HCT116 (cell line): Measurements from ENCODE around the gene SNTG2. TPM values are rescaled to one million over a fixed set of nuclear protein-coding genes. Genes with fewer than 3 reads are reported as not detected.

Experiments
- ATAC-seq: fragments of 200-7000 bp; cut with Tn5 transposase; 2 replicates; pipeline ENCODE4 v1.9.1; 2020; ENCODE audit warnings: mild to moderate bottlenecking, moderate library complexity
- BruUV-seq: library from RNA; stranded (reverse); fragments of 400-500 nt; replicated peaks from 2 replicates; lab custom pipeline; 2021; lab: Mats Ljungman, UMichigan
- CTCF ChIA-PET: fragments of 300-600 bp; sonication (Branson Sonifier 250); formaldehyde crosslinking; loops from one replicate; lab custom pipeline; 2021; ENCODE audit warnings: antibody characterized with exemption; lab: Charles Lee
- POLR2A ChIA-PET: fragments of 300-600, 350-600 bp; sonication (Branson Sonifier 250); formaldehyde crosslinking; loops from one replicate; lab custom pipeline; 2021; ENCODE audit warnings: antibody characterized with exemption; lab: Charles Lee
- RAD21 ChIA-PET, 2 experiments: fragments of 300-600 bp; sonication (Branson Sonifier 250); formaldehyde crosslinking; loops; one replicate each; lab custom pipeline; 2023; ENCODE audit warnings: low total read pairs in 2 of 2; ENCODE audit not compliant: uncharacterized antibody in 2 of 2, unreplicated experiment in 2 of 2, low non-redundant PET in 1 of 2; lab: Charles Lee
- DNase-seq: peaks from one replicate; pipeline ENCODE4 v3.0.0-alpha.2; 2010; ENCODE audit warnings: low read depth, low spot score
- H2AFZ ChIP-seq: fragments of 200-600 bp; shearing (Covaris generic), sonication (generic); 2 replicates; pipeline ENCODE4 v1.6.1; 2017; ENCODE audit warnings: low read depth, mixed run types, mixed read lengths, antibody characterized with exemption, low read length; ENCODE audit not compliant: poor library complexity, severe bottlenecking
- H3K27ac ChIP-seq: 2 replicates; pipeline ENCODE4 v1.5.1; 2012; ENCODE audit warnings: low read depth, low read length
- H3K27me3 ChIP-seq: fragments of 200-600 bp; sonication (generic); 2 replicates; pipeline ENCODE4 v1.6.1; 2016; ENCODE audit warnings: mixed run types, low read length, mixed read lengths; ENCODE audit not compliant: insufficient read depth
- H3K36me3 ChIP-seq, 2 experiments: fragments of 200-500 bp in 1 of 2; fragments of 200-600 bp in 1 of 2; sonication (Bioruptor generic) in 1 of 2; sonication (generic) in 1 of 2; 2 replicates each; pipeline versions ENCODE4 v1.5.1 to v1.6.1; 2014 to 2016; ENCODE audit warnings: low read length in 2 of 2, inconsistent platforms in 1 of 2, mixed read lengths in 1 of 2, mixed run types in 1 of 2; ENCODE audit not compliant: insufficient read depth in 2 of 2, control insufficient read depth in 1 of 2
- H3K4me1 ChIP-seq, 2 experiments: fragments of 200-600 bp in 1 of 2; sonication (generic) in 1 of 2; 2 replicates each; pipeline versions ENCODE4 v1.5.1 to v1.6.1; 2012 to 2017; ENCODE audit warnings: low read length in 2 of 2, inconsistent platforms in 1 of 2, mild to moderate bottlenecking in 1 of 2, mixed read lengths in 1 of 2, mixed run types in 1 of 2, moderate library complexity in 1 of 2; ENCODE audit not compliant: insufficient read depth in 2 of 2, control insufficient read depth in 1 of 2
- H3K4me2 ChIP-seq: fragments of 200-600 bp; sonication (generic); 2 replicates; pipeline ENCODE4 v1.6.1; 2017; ENCODE audit warnings: mixed run types, low read length, mixed read lengths
- H3K4me3 ChIP-seq, 2 experiments: fragments of 200-600 bp in 1 of 2; sonication (generic) in 1 of 2; replicated peaks in 1 of 2; 2 replicates each; pipeline ENCODE4 v1.5.1; 2011 to 2016; ENCODE audit warnings: low read length in 2 of 2, control low read depth in 1 of 2, low read depth in 1 of 2, mild to moderate bottlenecking in 1 of 2, mixed read lengths in 1 of 2, mixed run types in 1 of 2
- H3K79me2 ChIP-seq: fragments of 200-600 bp; sonication (generic); 2 replicates; pipeline ENCODE4 v1.6.1; 2017; ENCODE audit warnings: mild to moderate bottlenecking, mixed run types, low read length, moderate library complexity, mixed read lengths; ENCODE audit not compliant: insufficient read depth
- H3K9ac ChIP-seq: fragments of 200-600 bp; sonication (generic); 2 replicates; pipeline ENCODE4 v1.6.1; 2016; ENCODE audit warnings: low read length, mixed read lengths
- H3K9me2 ChIP-seq: fragments of 200-600 bp; sonication (generic), shearing (Covaris generic); 2 replicates; pipeline ENCODE4 v1.6.1; 2017; ENCODE audit warnings: mixed run types, mild to moderate bottlenecking, moderate library complexity; ENCODE audit not compliant: insufficient read depth
- H3K9me3 ChIP-seq, 2 experiments: fragments of 200-500 bp in 1 of 2; fragments of 200-600 bp in 1 of 2; sonication (Bioruptor generic) in 1 of 2; sonication (generic) in 1 of 2; 2 replicates each; pipeline ENCODE4 v1.6.1; 2014 to 2017; ENCODE audit warnings: low read length in 2 of 2, mixed read lengths in 2 of 2, inconsistent platforms in 1 of 2, low read depth in 1 of 2, mild to moderate bottlenecking in 1 of 2, mixed run types in 1 of 2, moderate library complexity in 1 of 2; ENCODE audit not compliant: control insufficient read depth in 1 of 2, insufficient read depth in 1 of 2
- H4K20me1 ChIP-seq: fragments of 200-600 bp; sonication (generic), shearing (Covaris generic); 2 replicates; pipeline ENCODE4 v1.6.1; 2017; ENCODE audit warnings: mixed run types, mild to moderate bottlenecking, moderate library complexity; ENCODE audit not compliant: insufficient read depth
- POLR2AphosphoS5 ChIP-seq: IDR thresholded peaks from 2 replicates; pipeline ENCODE4 v1.6.1; 2011; ENCODE audit warnings: mild to moderate bottlenecking, low read depth, low read length, moderate library complexity
- YY1 ChIP-seq: IDR thresholded peaks from 2 replicates; pipeline ENCODE4 v1.6.1; 2011; ENCODE audit warnings: low read length, low read depth, moderate library complexity, mild to moderate bottlenecking; ENCODE audit not compliant: insufficient replicate concordance; ENCODE audit errors: extremely low read depth
- intact Hi-C: fragments of 100-400 bp; cut with micrococcal nuclease; formaldehyde crosslinking; loops from 2 replicates; pipeline ENCODE4 v1.10.0; 2022
- total RNA-seq: library from RNA; stranded (reverse); gene quantifications from one replicate; pipeline ENCODE4 v1.2.1, GENCODE V29; 2021; ENCODE audit not compliant: unreplicated experiment

SNTG2 gene
- total RNA-seq, 1 experiment from 2014 or later = not detected

- no peak for ATAC-seq
- RAD21 ChIA-PET = interaction anchor here in 1 of 2 experiments (0.7 kb wide), 1 partner anchor 76 kb away, joined by 6 read pairs; no protein-coding TSS in a partner anchor
- no peaks in the 10 kb centered on the region for H3K4me1 ChIP-seq
- no peaks in the 10 kb centered on the region for H3K36me3 ChIP-seq
- no TSS peak for BruUV-seq
- TF ChIP-seq YY1 = no peak
- peaks cover 34% of the 10 kb centered on the region for H3K27me3 ChIP-seq
- no peak overlapping the region for H3K4me3 ChIP-seq
- no peak overlapping the region for H3K9ac ChIP-seq
- no peaks in the 10 kb centered on the region for H3K9me2 ChIP-seq
- POLR2A ChIA-PET = no interaction called here
- intact Hi-C loops = no loop called here
- no peak overlapping the region for H2AFZ ChIP-seq
- no peak overlapping the region for H3K27ac ChIP-seq
- CTCF ChIA-PET = no interaction called here
- no peaks in the 10 kb centered on the region for H4K20me1 ChIP-seq
- H3K79me2 ChIP-seq = no peaks in the 10 kb centered on the region
- H3K4me2 ChIP-seq = no peak overlapping the region
- no peak for DNase-seq
- H3K9me3 ChIP-seq = no peaks in the 10 kb centered on the region
Observed at GRCh38 chr2:1071650-1072049, 121.0 kb downstream of the SNTG2 start.

GRCh38 chr2:1072250-1072649, 121.6 kb downstream of the SNTG2 start:
- no peak for TF ChIP-seq POLR2AphosphoS5
- RAD21 ChIA-PET = interaction anchor here in 1 of 2 experiments (0.7 kb wide), 1 partner anchor 75 kb away, joined by 6 read pairs; no protein-coding TSS in a partner anchor
- Histone ChIP-seq H3K79me2 (no peaks in the 10 kb centered on the region), H2AFZ (no peak overlapping the region), H3K9me2 (no peaks in the 10 kb centered on the region), H3K4me1 (no peaks in the 10 kb centered on the region), H3K36me3 (no peaks in the 10 kb centered on the region), H4K20me1 (no peaks in the 10 kb centered on the region), H3K9me3 (no peaks in the 10 kb centered on the region), H3K27ac (no peak overlapping the region), H3K4me2 (no peak overlapping the region), H3K9ac (no peak overlapping the region), H3K4me3 (no peak overlapping the region), H3K27me3 (peaks cover 29% of the 10 kb centered on the region)
- BruUV-seq = no TSS peak
- ATAC-seq (no peak), DNase-seq (no peak)
- intact Hi-C loops = no loop called here
- POLR2A ChIA-PET = no interaction called here
- CTCF ChIA-PET = no interaction called here
